Measurements from ENCODE around the gene CRTC1. TPM values are rescaled to one million over a fixed set of nuclear protein-coding genes. Genes with fewer than 3 reads are reported as not detected.
"Not testable (repeated sequence)": the region's sequence is repeated elsewhere in the genome, so short reads cannot be mapped to it uniquely, and the experiment has no call there.

CRTC1 gene
- total RNA-seq, 2 donors from 2014 or later, result 9.3 to 15.7 TPM

DNA sequence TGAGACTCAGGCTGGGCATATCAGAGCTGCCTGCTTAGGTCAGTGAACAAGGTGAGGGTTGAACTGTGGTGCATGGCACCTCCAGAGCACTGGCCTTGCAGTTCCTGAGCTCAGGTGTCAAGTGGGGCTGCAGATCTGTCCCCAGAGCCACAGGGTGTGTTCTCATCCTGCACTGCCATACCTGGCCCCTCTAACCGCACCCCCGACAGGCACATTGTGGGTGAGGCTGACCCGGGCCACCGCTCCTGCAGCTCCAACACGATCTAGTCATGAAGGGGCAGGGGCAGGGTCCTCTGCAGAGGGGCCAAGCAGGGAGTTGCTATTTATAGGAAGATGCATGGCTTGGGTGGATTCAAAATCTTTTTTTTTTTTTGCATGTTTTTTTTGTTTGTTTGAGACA lies 16.7 kb upstream of the CRTC1 start:
- intact Hi-C loops (cut with DNase I), result no loop called here
- no peak for DNase-seq (ENCODE audit: low spot score)

DNA sequence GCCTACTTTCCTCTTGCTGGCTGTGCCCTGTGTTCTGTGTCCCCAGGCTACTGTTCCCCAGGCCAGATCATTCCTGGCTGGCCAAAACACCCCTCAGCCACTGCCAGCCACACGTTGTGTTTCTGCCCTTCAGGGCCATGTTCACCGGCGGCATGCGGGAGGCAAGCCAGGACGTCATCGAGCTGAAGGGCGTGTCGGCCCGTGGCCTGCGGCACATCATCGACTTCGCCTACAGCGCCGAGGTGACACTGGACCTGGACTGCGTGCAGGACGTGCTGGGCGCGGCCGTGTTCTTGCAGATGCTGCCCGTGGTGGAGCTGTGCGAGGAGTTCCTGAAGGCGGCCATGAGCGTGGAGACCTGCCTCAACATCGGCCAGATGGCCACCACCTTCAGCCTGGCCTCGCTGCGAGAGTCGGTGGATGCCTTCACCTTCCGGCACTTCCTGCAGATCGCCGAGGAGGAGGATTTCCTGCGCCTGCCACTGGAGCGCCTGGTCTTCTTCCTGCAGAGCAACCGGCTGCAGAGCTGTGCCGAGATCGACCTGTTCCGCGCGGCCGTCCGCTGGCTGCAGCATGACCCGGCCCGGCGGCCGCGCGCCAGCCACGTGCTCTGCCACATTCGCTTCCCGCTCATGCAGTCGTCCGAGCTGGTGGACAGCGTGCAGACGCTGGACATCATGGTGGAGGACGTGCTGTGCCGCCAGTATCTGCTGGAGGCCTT lies 15.8 kb upstream of the CRTC1 start:
- DNase-seq (ENCODE audit: low spot score), result no peak
- intact Hi-C loops (cut with DNase I), result no loop called here

DNA sequence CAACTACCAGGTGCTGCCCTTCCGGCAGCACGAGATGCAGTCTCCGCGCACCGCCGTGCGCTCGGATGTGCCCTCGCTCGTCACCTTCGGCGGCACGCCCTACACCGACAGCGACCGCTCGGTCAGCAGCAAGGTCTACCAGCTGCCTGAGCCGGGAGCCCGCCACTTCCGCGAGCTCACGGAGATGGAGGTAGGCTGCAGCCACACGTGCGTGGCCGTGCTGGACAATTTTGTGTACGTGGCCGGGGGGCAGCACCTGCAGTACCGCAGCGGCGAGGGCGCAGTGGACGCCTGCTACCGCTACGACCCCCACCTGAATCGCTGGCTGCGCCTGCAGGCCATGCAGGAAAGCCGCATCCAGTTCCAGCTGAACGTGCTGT lies 15.2 kb upstream of the CRTC1 start:
- intact Hi-C loops (cut with DNase I), result no loop called here
- DNase-seq (ENCODE audit: low spot score), result no peak

- intact Hi-C loops (cut with DNase I), result no loop called here
- DNase-seq (ENCODE audit: low spot score), result no peak
Measured at GRCh38 chr19:18668744-18669523, 14.5 kb upstream of the CRTC1 start.

DNA sequence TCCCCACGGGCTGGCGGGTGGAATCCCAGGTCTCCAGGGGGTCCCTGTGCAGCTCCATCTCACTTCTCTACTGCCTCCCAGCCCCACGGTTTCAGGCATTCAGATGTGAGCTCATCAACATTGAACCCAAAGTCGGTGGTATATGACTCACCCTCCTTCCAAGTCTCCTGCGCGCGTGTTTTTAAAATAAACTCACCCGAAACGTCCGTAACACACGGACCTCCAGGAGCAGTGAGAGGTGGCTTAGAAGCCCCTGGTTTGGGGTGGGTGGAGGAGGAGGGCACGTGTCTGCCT lies 14.0 kb upstream of the CRTC1 start:
- no peak for DNase-seq (ENCODE audit: low spot score)
- intact Hi-C loops (cut with DNase I), result no loop called here

GRCh38 chr19:18669883-18670282 lies 13.6 kb upstream of the CRTC1 start:
- DNase-seq (ENCODE audit: low spot score), result no peak
- intact Hi-C loops (cut with DNase I), result loop anchor here (5.0 to 10.0 kb wide), 2 partner anchors 65 to 78 kb away; partner anchors contain the start of gene CRLF1 (in 1 of the 2)

DNA sequence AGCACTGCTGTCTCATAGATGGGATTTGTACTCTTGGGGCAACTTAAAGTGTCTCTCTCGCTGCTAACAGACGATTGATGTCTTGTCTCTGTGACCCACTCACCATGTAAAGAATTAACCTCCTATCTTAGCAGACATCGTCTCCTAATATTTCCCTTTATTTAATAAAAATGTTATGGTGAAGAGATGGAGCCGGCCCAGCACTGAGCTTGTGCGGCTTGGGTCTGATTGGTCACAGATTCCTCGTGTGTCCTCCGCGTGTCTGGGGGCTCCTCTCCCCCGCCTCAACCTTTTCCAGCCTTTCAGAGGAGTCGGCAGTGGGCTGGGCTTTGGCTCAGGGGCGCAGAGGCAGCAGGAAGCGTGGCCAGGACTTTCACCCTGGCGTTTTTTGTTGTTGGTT lies 13.2 kb upstream of the CRTC1 start:
- DNase-seq (ENCODE audit: low spot score), result peak; percentile 82
- intact Hi-C loops (cut with DNase I), result loop anchor here (5.0 to 10.0 kb wide), 2 partner anchors 66 to 78 kb away; partner anchors contain the start of gene CRLF1 (in 1 of the 2)

- intact Hi-C loops (cut with DNase I), result loop anchor here (5.0 to 10.0 kb wide), 2 partner anchors 67 to 79 kb away; partner anchors contain the start of gene CRLF1 (in 1 of the 2)
- DNase-seq (ENCODE audit: low spot score), result no peak
Measured at GRCh38 chr19:18671303-18672043, 12.0 kb upstream of the CRTC1 start.

GRCh38 chr19:18672044-18672451 lies 11.4 kb upstream of the CRTC1 start:
- intact Hi-C loops (cut with DNase I), result loop anchor here (5.0 to 10.0 kb wide), 2 partner anchors 67 to 80 kb away; partner anchors contain the start of gene CRLF1 (in 1 of the 2)
- no peak for DNase-seq (ENCODE audit: low spot score)

GRCh38 chr19:18672606-18673337 lies 10.7 kb upstream of the CRTC1 start:
- DNase-seq (ENCODE audit: low spot score), result no peak
- intact Hi-C loops (cut with DNase I), result loop anchor here (1.0 to 10.0 kb wide), 3 partner anchors 13 to 80 kb away; partner anchors contain the start of gene CRLF1 (in 1 of the 2)

DNA sequence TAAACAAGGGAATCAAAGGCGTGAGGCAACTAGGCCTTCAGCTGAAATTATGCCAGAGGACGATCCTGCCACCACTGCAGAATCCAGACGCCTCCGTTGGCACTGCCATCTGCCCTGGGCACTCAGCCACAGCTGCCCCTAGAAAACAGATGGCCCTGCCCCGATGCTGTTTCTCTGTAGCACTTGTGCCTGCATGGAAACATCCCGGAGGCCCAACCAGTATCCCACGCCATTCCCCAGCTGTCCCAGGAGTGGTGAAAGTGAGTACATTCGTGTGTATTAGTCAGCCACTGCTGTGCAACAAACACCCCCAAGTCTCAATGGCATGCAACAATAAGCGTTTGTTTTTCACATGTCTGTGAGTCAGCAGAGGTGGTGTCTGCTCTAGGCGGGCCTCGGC lies 8.9 kb upstream of the CRTC1 start:
- no peak for DNase-seq (ENCODE audit: low spot score)
- intact Hi-C loops (cut with DNase I), result loop anchor here (5.0 to 10.0 kb wide), 2 partner anchors 70 to 82 kb away; partner anchors contain the start of gene CRLF1 (in 1 of the 2)

DNA sequence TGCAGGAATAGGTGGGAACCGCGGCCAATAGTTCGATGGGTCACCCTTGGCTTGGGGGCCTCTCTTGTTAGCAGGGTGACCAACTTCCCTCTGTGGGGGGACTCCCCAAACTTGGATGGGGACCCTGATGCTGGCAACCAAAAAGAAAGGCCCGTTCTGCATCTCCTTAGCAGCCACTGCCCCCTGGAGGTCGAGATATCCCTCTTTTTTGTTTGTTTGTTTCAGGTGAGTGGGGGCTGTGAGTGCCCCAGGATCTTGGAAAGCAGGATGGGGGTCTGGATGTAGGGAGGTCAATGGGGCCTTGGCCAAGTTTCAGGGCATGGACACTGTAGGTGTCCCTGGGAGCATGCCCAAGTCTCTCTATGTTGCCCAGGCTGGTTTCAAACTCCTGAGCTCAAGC lies 7.7 kb upstream of the CRTC1 start:
- intact Hi-C loops (cut with DNase I), result loop anchor here in 1 of 2 donors (10.0 kb wide), 1 partner anchor 71 kb away; the partner anchor contains the start of gene CRLF1
- DNase-seq (ENCODE audit: low spot score), result no peak

DNA sequence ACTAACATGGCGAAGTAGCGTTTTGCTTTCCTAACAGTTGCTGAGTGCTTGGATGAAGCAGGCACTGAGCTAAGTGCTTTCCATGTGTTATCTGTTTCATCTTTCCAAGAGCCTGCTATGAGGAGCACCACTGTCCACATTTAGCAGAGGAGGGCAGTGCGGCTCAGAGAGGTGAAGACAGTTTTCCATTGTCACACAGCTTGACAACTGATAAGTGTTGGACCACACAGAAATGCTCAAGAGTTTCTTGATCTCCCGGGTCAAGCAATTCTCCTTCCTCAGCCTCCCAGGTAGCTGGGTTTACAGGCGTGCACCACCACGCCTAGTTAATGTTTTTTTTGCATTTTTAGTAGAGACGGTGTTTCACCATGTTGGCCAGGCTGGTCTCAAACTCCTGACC lies 6.8 kb upstream of the CRTC1 start:
- DNase-seq (ENCODE audit: low spot score), result no peak
- intact Hi-C loops (cut with DNase I), result loop anchor here in 1 of 2 donors (10.0 kb wide), 1 partner anchor 72 kb away; the partner anchor contains the start of gene CRLF1

DNA sequence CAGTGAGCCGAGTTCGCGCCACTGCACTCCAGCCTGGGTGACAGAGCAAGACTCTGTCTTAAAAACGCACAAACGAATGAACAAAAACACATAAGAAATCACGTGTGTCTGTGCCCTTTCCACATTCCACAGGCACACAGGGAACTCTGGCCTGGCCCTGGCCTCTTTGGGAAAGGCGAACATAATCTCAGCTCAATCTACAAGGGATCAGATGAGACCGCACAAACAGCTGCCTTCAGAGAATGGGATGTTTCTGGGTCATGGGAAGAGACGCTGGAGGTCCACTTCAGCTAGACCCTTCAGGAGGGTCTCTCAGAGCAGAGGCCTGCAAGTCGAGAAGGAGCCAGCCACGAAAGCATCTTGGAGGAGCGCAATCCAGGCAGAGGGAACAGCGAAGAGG lies 6.3 kb upstream of the CRTC1 start:
- DNase-seq (ENCODE audit: low spot score), result no peak
- intact Hi-C loops (cut with DNase I), result loop anchor here in 1 of 2 donors (10.0 kb wide), 1 partner anchor 72 kb away; the partner anchor contains the start of gene CRLF1

GRCh38 chr19:18680148-18680547 lies 3.3 kb upstream of the CRTC1 start:
- DNase-seq (ENCODE audit: low spot score); intact Hi-C loops (cut with DNase I): not testable (repeated sequence)

GRCh38 chr19:18682807-18683108 lies 722 bp upstream of the CRTC1 start:
- intact Hi-C loops (cut with DNase I), result no loop called here

GRCh38 chr19:18683958-18684641 lies 620 bp downstream of the CRTC1 start:
- DNase-seq (ENCODE audit: low spot score), result no peak
- intact Hi-C loops (cut with DNase I), result no loop called here

More at GRCh38 chr19:18682807-18683108, 722 bp upstream of the CRTC1 start:
- no peak for DNase-seq (ENCODE audit: low spot score)

DNA sequence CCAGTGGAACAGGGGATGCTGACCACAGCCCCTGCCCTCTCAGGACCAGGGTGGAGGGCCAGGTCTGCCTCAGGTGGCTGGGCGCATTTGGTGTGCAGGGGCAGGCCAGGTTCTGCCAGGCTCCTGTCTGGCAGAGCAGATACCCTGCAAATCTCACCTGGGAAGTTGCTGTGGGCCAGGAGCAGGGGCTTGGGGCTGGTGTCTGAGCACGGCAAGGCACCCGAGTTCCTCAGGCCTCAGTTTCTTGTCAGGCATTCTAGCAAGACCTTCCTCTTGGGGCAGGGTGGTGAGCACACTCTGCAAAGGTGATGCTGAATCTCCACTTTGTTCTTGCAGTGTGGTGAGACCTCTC lies 1.1 kb downstream of the CRTC1 start:
- intact Hi-C loops (cut with DNase I), result no loop called here
- DNase-seq (ENCODE audit: low spot score), result no peak
